ENCODE data around the gene SEPTIN10. TPM values are rescaled to one million over a fixed set of nuclear protein-coding genes. Genes with fewer than 3 reads are reported as not detected.

Gene SEPTIN10
- total and polyA plus RNA-seq, 9 of the 15 experiments (the other 6 are each of a cell fraction or from before 2014, with no cell fraction given), result 0.40 TPM; not detected in 8

GRCh38 chr2:109507828-109508227 lies 105.9 kb downstream of the SEPTIN10 start:
- no peak for FAIRE-seq
- Histone ChIP-seq H3K4me3 (no peak overlapping the region), H3K27ac (ENCODE audit: extremely low read depth, low read depth, low read length) (no peak overlapping the region), H2AFZ (ENCODE audit: low read depth, low read length) (no peak overlapping the region), H3K36me3 (ENCODE audit: control insufficient read depth, insufficient read depth, low read length) (no peaks in the 10 kb centered on the region), H3K9me3 (replicated peaks; ENCODE audit: control insufficient read depth, insufficient read depth, low read depth, low read length) (no peaks in the 10 kb centered on the region), H3K9ac (ENCODE audit: insufficient read depth in 1 of 2, low read depth in 2 of 2, low read length in 2 of 2) (no peak overlapping the region), H3K9me1 (ENCODE audit: control insufficient read depth, insufficient read depth, low read length) (no peaks in the 10 kb centered on the region), H3K27me3 (ENCODE audit: control insufficient read depth in 2 of 2, insufficient read depth in 2 of 2, low read length in 2 of 2) (peaks cover 5 to 36% of the 10 kb centered on the region in 2 experiments; a peak in 3 of 5 replicates), H3K4me1 (replicated peaks in 1 of 2; ENCODE audit: control insufficient read depth in 2 of 2, insufficient read depth in 2 of 2, low read length in 2 of 2) (no peaks in the 10 kb centered on the region), H3K4me2 (ENCODE audit: insufficient read depth, low read length) (no peak overlapping the region), H3K79me2 (ENCODE audit: control insufficient read depth, insufficient read depth, low read length) (no peaks in the 10 kb centered on the region), H4K20me1 (replicated peaks; ENCODE audit: control insufficient read depth, insufficient read depth, low read length) (no peaks in the 10 kb centered on the region)
- ChIA-PET POLR2A (interaction anchor here (0.5 kb wide), 1 partner anchor 157 kb away, joined by 3 read pairs; no protein-coding TSS in a partner anchor), CTCF (ENCODE audit: low intra/inter-chr PET ratio) (no interaction called here)
- no peak for DNase-seq (ENCODE audit: extremely low read depth in 1 of 4, low spot score in 3 of 4)
- intact Hi-C loops (cut with micrococcal nuclease) (no loop called here), in situ Hi-C loops (cut with MboI) (loop anchor here (10.0 kb wide), 1 partner anchor 383 kb away; the partner anchor contains the start of gene SH3RF3)
- no peak for ATAC-seq
- BruUV-seq (replicated peaks), result no TSS peak
- 2% methylated on average over 5 of the region's 6 CpGs for WGBS (ENCODE audit: insufficient coverage, low coverage, missing lambda C conversion rate)
- TF ChIP-seq HES1 (IDR thresholded peaks at IDR 0.05; ENCODE audit: low read depth), result no peak
- TF ChIP-seq MED1 (CRISPR knock-in tag; IDR thresholded peaks at IDR 0.05; ENCODE audit: borderline replicate concordance), result no peak
- no peak for TF ChIP-seq PHB2 (IDR thresholded peaks at IDR 0.05; ENCODE audit: low read depth)
- no peak for TF ChIP-seq NR2F6 (CRISPR knock-in tag; IDR thresholded peaks at IDR 0.05)
- no peak for TF ChIP-seq ZFP91 (CRISPR knock-in tag; IDR thresholded peaks at IDR 0.05)
- no peak for TF ChIP-seq TEAD4 (IDR thresholded peaks at IDR 0.05; ENCODE audit: low read length)
- no peak for TF ChIP-seq TEAD4 (CRISPR knock-in tag; IDR thresholded peaks at IDR 0.05; ENCODE audit: borderline replicate concordance)
- no peak for TF ChIP-seq TCF7 (IDR thresholded peaks at IDR 0.05; ENCODE audit: borderline replicate concordance)
- no peak for TF ChIP-seq FOS (IDR thresholded peaks at IDR 0.05; ENCODE audit: extremely low read depth, insufficient read length)
- TF ChIP-seq, protein P1, sequence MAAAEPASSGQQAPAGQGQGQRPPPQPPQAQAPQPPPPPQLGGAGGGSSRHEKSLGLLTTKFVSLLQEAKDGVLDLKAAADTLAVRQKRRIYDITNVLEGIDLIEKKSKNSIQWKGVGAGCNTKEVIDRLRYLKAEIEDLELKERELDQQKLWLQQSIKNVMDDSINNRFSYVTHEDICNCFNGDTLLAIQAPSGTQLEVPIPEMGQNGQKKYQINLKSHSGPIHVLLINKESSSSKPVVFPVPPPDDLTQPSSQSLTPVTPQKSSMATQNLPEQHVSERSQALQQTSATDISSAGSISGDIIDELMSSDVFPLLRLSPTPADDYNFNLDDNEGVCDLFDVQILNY (CRISPR knock-in tag; IDR thresholded peaks at IDR 0.05), result no peak
- TF ChIP-seq, protein P2, sequence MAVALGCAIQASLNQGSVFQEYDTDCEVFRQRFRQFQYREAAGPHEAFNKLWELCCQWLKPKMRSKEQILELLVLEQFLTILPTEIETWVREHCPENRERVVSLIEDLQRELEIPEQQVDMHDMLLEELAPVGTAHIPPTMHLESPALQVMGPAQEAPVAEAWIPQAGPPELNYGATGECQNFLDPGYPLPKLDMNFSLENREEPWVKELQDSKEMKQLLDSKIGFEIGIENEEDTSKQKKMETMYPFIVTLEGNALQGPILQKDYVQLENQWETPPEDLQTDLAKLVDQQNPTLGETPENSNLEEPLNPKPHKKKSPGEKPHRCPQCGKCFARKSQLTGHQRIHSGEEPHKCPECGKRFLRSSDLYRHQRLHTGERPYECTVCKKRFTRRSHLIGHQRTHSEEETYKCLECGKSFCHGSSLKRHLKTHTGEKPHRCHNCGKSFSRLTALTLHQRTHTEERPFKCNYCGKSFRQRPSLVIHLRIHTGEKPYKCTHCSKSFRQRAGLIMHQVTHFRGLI (CRISPR knock-in tag; IDR thresholded peaks at IDR 0.05), result no peak
- no peak for TF ChIP-seq KLF10 (CRISPR knock-in tag; IDR thresholded peaks at IDR 0.05)

Data from K562 (cell line).